HPDE6-E6E7 (cell line): ENCODE measurements around the gene RPS13.
"Not testable (repeated sequence)": the region's sequence is repeated elsewhere in the genome, so short reads cannot be mapped to it uniquely, and the experiment has no call there.

Source experiments
- DNase-seq: peaks from one replicate; pipeline ENCODE4 v3.0.0; 2011; ENCODE audit warnings: missing footprints; ENCODE audit errors: extremely low spot score

The RPS13 gene

DNA sequence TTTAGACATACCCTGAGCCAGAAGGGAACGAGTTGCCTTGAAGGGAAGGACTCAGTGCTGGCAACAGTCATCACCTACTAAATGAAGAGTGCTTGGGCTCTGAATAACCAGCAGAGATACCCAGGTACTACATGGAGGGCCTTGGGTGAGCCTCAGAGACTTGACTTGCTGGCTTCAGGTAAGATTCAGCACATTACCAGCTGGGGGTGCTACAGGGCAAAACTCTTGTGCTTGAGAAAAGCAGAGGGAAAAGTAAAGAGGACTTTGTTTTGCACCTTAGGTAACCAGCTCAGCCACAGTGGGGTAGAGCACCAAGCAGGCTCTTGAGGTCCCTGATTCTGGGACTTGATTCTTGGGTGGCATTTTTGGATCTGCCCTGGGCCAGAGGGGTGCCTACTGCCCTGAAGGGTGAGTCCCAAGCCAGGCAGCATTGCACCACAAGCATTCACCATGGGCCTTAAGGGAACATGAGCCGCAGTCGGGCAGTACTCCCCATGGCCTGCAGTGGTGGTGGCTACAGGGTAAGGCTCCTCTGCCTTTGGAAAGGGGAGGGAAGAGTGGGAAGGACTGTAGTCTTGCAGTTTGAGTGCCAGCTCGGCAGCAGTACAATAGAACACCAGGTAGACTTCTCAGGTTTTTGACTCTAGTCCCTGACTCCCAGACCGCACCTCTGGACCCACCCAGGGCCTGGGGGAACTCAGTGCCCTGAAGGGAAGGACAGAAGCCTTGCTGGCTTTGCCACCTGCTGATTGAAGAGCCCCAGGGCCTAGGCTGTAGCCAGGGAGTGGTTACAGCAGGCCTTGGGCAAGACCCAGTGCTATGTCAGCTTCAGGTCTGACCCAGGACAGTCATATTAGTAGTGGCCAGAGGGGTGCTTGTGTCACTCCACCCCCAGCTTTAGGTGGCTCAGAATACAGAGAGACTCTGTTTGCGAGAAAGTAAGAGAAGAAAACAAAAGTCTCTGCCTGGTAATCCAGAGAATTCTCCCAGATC is 40.5 kb downstream of the RPS13 start:
- no peak for DNase-seq

DNA sequence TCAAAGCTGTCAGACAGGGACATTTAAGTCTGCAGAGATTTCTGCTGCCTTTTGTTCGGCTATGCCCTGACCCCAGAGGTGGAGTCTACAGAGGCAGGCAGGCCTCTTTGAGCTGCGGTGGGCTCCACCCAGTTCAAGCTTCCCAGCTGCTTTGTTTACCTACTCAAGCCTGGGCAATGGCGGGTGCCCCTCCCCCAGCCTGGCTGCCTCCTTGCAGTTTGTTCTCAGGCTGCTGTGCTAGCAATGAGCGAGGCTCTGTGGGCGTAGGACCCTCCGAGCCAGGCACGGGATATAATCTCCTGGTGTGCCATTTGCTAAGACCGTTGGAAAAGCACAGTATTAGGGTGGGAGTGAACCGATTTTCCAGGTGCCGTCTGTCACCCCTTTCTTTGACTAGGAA is 43.4 kb downstream of the RPS13 start:
- not testable (repeated sequence) for DNase-seq

DNA sequence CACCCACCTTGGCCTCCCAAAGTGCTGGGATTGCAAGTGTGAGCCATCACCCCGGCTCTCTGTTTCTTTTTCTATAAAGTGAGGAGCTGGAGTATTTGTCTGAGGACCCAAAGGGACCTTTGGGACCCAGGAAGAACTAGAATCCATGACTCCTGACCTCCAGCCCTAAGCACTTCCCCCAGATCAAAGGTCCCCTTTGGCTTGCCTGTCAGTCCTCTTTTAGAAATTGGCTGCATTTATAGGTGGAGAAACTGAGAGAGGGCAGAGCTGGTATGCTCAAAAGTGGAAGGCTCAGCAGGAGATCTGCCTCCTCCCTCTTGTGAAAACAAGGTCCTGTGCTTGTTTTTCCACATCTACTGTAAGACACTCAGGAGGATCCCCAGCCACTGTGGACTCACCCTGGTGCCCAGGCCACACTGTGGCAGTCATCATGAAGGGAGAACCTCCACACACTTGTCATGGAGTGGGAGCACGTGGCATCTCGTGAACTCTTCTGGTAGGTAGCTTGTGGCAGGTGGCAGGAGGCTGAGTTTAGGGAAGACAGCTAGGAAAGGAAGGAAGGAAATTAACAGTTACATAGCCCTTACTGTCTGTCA is 50.9 kb downstream of the RPS13 start:
- no peak for DNase-seq

DNA sequence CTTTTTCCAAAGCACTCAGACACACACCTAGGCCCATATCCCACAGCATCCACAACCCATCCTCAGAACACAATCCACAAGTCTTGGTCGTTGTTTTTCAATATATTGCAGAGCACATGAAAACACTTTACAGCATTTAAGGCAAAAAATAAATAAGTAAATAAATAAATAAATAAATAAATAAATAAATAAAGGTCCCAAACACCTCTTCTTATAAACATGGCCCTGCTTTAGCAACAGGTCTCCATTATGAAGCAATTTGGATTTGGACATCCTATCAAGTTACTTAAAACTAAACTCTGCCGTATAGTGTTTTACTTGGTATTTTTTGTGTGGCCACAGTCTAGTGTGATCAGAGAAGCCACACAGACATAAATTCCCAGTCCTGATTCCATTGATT is 52.5 kb downstream of the RPS13 start:
- DNase-seq = no peak
